ENCODE results near the gene ULK4.

- TF ChIP-seq CTCF (IDR thresholded peaks at IDR 0.05; ENCODE audit: insufficient read depth, low read length, poor library complexity, severe bottlenecking) (no peak), EZH2phosphoT487 (conservative IDR thresholded peaks at IDR 0.05; ENCODE audit: low read length) (no peak)
These were observed 250.3 kb downstream of the ULK4 start for GRCh38 chr3:41711651-41712050.

All from SU-DHL-6 (cell line).